ENCODE data around the gene FER. TPM values are rescaled to one million over a fixed set of nuclear protein-coding genes. Genes with fewer than 3 reads are reported as not detected.
"Not testable (repeated sequence)": the region's sequence is repeated elsewhere in the genome, so short reads cannot be mapped to it uniquely, and the experiment has no call there.

The FER gene
- total and polyA plus RNA-seq, 2 experiments from 2014 or later: 10.6 to 29.4 TPM

DNA sequence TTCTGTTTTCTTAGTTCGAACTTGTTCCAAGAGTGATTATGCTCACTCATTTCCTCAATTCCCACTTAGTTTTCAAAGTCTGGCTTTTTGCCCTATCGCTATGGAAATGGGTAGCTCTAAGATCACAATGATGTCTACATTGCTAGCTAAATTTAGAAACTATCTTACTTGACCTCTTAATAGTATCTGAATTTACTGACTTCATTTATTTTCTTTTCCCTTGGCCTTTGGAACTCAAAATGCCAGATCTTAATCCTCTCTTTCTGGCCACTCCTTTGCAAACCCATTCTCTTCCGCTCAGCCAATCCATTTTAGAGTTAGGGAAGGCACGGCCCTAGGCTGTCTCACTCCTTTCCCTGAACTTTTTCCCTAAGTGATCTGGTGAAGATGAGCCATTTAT is 137.0 kb downstream of the FER start:
- no peak for DNase-seq (ENCODE audit: low spot score)
- H3K27ac ChIP-seq: no peak overlapping the region
- TF ChIP-seq, protein P1, sequence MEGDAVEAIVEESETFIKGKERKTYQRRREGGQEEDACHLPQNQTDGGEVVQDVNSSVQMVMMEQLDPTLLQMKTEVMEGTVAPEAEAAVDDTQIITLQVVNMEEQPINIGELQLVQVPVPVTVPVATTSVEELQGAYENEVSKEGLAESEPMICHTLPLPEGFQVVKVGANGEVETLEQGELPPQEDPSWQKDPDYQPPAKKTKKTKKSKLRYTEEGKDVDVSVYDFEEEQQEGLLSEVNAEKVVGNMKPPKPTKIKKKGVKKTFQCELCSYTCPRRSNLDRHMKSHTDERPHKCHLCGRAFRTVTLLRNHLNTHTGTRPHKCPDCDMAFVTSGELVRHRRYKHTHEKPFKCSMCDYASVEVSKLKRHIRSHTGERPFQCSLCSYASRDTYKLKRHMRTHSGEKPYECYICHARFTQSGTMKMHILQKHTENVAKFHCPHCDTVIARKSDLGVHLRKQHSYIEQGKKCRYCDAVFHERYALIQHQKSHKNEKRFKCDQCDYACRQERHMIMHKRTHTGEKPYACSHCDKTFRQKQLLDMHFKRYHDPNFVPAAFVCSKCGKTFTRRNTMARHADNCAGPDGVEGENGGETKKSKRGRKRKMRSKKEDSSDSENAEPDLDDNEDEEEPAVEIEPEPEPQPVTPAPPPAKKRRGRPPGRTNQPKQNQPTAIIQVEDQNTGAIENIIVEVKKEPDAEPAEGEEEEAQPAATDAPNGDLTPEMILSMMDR (IDR thresholded peaks at IDR 0.05; ENCODE audit: poor library complexity): no peak
- TF ChIP-seq EZH2 (IDR thresholded peaks at IDR 0.05; ENCODE audit: borderline replicate concordance) (no peak), EZH2phosphoT487 (IDR thresholded peaks at IDR 0.05; ENCODE audit: low read depth, severe bottlenecking, unreplicated experiment) (no peak)
- no peaks in the 10 kb centered on the region for H3K79me2 ChIP-seq
- no peaks in the 10 kb centered on the region for H4K20me1 ChIP-seq (ENCODE audit: insufficient read depth, poor library complexity, severe bottlenecking)
- H3K9me2 ChIP-seq (replicated peaks; ENCODE audit: insufficient read depth): no peaks in the 10 kb centered on the region
- WGBS (ENCODE audit: low lambda C conversion rate, missing lambda C conversion rate): 93% methylated on average over 4 of the region's 4 CpGs
- no peak overlapping the region for H3K4me2 ChIP-seq
- no peak overlapping the region for H3K4me3 ChIP-seq
- H2AFZ ChIP-seq: no peak overlapping the region
- no peaks in the 10 kb centered on the region for H3K9me3 ChIP-seq (ENCODE audit: low read depth)
- H3K36me3 ChIP-seq (replicated peaks; ENCODE audit: insufficient read depth, low read depth): no peaks in the 10 kb centered on the region
- no peaks in the 10 kb centered on the region for H3K27me3 ChIP-seq
- H3K4me1 ChIP-seq (ENCODE audit: insufficient read depth): no peaks in the 10 kb centered on the region

DNA sequence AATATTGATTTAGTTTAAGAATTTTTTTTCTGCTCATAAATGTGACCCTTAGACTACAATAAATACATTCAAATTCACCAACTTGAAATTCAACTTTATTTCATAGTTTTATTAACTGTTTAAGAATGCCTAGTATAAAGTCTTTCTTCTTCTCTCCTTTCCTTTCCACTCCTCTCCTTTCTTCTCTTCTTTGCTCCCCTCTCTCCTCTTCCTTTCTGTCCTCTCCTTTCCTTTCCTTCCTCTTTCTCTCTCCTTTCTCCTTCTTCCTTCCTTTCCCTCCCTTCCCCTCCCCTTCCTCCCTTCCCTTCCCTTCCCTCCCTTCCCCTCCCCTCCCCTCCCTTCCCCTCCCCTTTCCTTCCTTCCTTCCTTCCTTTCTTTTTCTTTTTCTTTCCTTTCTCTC is 150.6 kb downstream of the FER start:
- TF ChIP-seq, protein P1 (IDR thresholded peaks at IDR 0.05; ENCODE audit: poor library complexity): no peak
- no peak for TF ChIP-seq EZH2phosphoT487 (IDR thresholded peaks at IDR 0.05; ENCODE audit: low read depth, severe bottlenecking, unreplicated experiment)
- TF ChIP-seq EZH2 (IDR thresholded peaks at IDR 0.05; ENCODE audit: borderline replicate concordance): no peak
- no peaks in the 10 kb centered on the region for H4K20me1 ChIP-seq (ENCODE audit: insufficient read depth, poor library complexity, severe bottlenecking)
- no peak overlapping the region for H3K4me2 ChIP-seq
- H3K79me2 ChIP-seq: no peaks in the 10 kb centered on the region
- H3K4me1 ChIP-seq (ENCODE audit: insufficient read depth): no peaks in the 10 kb centered on the region
- no peaks in the 10 kb centered on the region for H3K9me2 ChIP-seq (replicated peaks; ENCODE audit: insufficient read depth)
- H3K36me3 ChIP-seq (replicated peaks; ENCODE audit: insufficient read depth, low read depth): no peaks in the 10 kb centered on the region
- H3K27me3 ChIP-seq: no peaks in the 10 kb centered on the region
- H3K4me3 ChIP-seq: no peak overlapping the region
- H3K9me3 ChIP-seq (ENCODE audit: low read depth): no peaks in the 10 kb centered on the region
- H2AFZ ChIP-seq: no peak overlapping the region
- DNase-seq (ENCODE audit: low spot score): no peak
- H3K27ac ChIP-seq: no peak overlapping the region

GRCh38 chr5:108898707-108899106 is 151.0 kb downstream of the FER start:
- Histone ChIP-seq H3K4me2 (no peak overlapping the region), H3K27me3 (no peaks in the 10 kb centered on the region), H3K79me2 (no peaks in the 10 kb centered on the region), H3K4me3 (no peak overlapping the region), H3K9me3 (ENCODE audit: low read depth) (no peaks in the 10 kb centered on the region), H3K9me2 (replicated peaks; ENCODE audit: insufficient read depth) (no peaks in the 10 kb centered on the region), H3K27ac (no peak overlapping the region), H2AFZ (no peak overlapping the region), H3K36me3 (replicated peaks; ENCODE audit: insufficient read depth, low read depth) (no peaks in the 10 kb centered on the region), H4K20me1 (ENCODE audit: insufficient read depth, poor library complexity, severe bottlenecking) (no peaks in the 10 kb centered on the region), H3K4me1 (ENCODE audit: insufficient read depth) (no peaks in the 10 kb centered on the region)
- DNase-seq (ENCODE audit: low spot score): no peak
- TF ChIP-seq, protein P1 (IDR thresholded peaks at IDR 0.05; ENCODE audit: poor library complexity): no peak
- TF ChIP-seq EZH2 (IDR thresholded peaks at IDR 0.05; ENCODE audit: borderline replicate concordance): no peak
- no peak for TF ChIP-seq EZH2phosphoT487 (IDR thresholded peaks at IDR 0.05; ENCODE audit: low read depth, severe bottlenecking, unreplicated experiment)

- H3K4me2 ChIP-seq; H2AFZ ChIP-seq; H3K27me3 ChIP-seq; H4K20me1 ChIP-seq (ENCODE audit: insufficient read depth, poor library complexity, severe bottlenecking); H3K9me3 ChIP-seq (ENCODE audit: low read depth); H3K79me2 ChIP-seq; DNase-seq (ENCODE audit: low spot score); H3K4me1 ChIP-seq (ENCODE audit: insufficient read depth); H3K9me2 ChIP-seq (replicated peaks; ENCODE audit: insufficient read depth); H3K4me3 ChIP-seq; H3K27ac ChIP-seq; H3K36me3 ChIP-seq (replicated peaks; ENCODE audit: insufficient read depth, low read depth): not testable (repeated sequence)
- 88% methylated on average over 6 of the region's 6 CpGs for WGBS (ENCODE audit: low lambda C conversion rate, missing lambda C conversion rate)
These were observed 151.5 kb downstream of the FER start for GRCh38 chr5:108899244-108899643.
